K562 (cell line): ENCODE results near the gene LNPEP. TPM values are rescaled to one million over a fixed set of nuclear protein-coding genes. Genes with fewer than 3 reads are reported as not detected.

ENCODE experiments used
- ATAC-seq: fragments of 200-7000 bp; cut with Tn5 transposase; 3 replicates; pipeline ENCODE4 v1.9.1; 2020; ENCODE audit warnings: moderate library complexity
- BruUV-seq: library from RNA; stranded (reverse); fragments of 400-500 nt; replicated peaks from 2 replicates; lab custom pipeline; 2021; lab: Mats Ljungman, UMichigan
- CTCF ChIA-PET: fragments of 300-600 bp; formaldehyde crosslinking; extraction: SDS; loops from one replicate; lab custom pipeline; 2021; ENCODE audit warnings: low intra/inter-chr PET ratio; lab: Yijun Ruan, JAX
- POLR2A ChIA-PET: fragments of 300-600, 350-650 bp; sonication (Branson Sonifier 250); formaldehyde crosslinking; extraction: SDS; loops from one replicate; lab custom pipeline; 2021; ENCODE audit warnings: antibody characterized with exemption, inconsistent platforms; lab: Yijun Ruan, JAX
- DNase-seq, 4 experiments: peaks; one replicate each; pipeline versions ENCODE4 v3.0.0 to v3.0.0-alpha.2; 2011 to 2018; ENCODE audit warnings: low spot score in 3 of 4, mixed read lengths in 3 of 4; ENCODE audit errors: extremely low read depth in 1 of 4
- FAIRE-seq: peaks from 2 replicates; lab custom pipeline; 2011; peaks lifted over from hg19 to GRCh38; lab: Jason Lieb, UNC
- H2AFZ ChIP-seq: 2 replicates; pipeline ENCODE4 v1.6.0; 2011; ENCODE audit warnings: low read depth, low read length, control low read depth, inconsistent platforms
- H3K27ac ChIP-seq: fragments of 200-600 bp; 3 replicates; pipeline ENCODE4 v1.8.0; 2011; ENCODE audit warnings: low read depth, mild to moderate bottlenecking, control low read depth, inconsistent platforms, low read length, moderate library complexity, mixed read lengths; ENCODE audit errors: extremely low read depth
- H3K27me3 ChIP-seq, 2 experiments: fragments of 300-600 bp in 1 of 2; 2 replicates in 1 of 2; 3 replicates in 1 of 2; pipeline versions ENCODE4 v1.6.0 to v1.8.0; 2011; ENCODE audit warnings: inconsistent platforms in 2 of 2, low read length in 2 of 2, mild to moderate bottlenecking in 1 of 2, mixed read lengths in 1 of 2, moderate library complexity in 1 of 2; ENCODE audit not compliant: control insufficient read depth in 2 of 2, insufficient read depth in 2 of 2
- H3K36me3 ChIP-seq: fragments of 300-600 bp; 3 replicates; pipeline ENCODE4 v1.8.0; 2011; ENCODE audit warnings: mild to moderate bottlenecking, low read length, inconsistent platforms; ENCODE audit not compliant: control insufficient read depth, insufficient read depth
- H3K4me1 ChIP-seq, 2 experiments: fragments of 200-600 bp in 1 of 2; replicated peaks in 1 of 2; 2 replicates in 1 of 2; 3 replicates in 1 of 2; pipeline versions ENCODE4 v1.5.1 to v1.8.0; 2011; ENCODE audit warnings: inconsistent platforms in 2 of 2, low read length in 2 of 2, mild to moderate bottlenecking in 1 of 2, mixed read lengths in 1 of 2, moderate library complexity in 1 of 2; ENCODE audit not compliant: control insufficient read depth in 2 of 2, insufficient read depth in 2 of 2
- H3K4me2 ChIP-seq: 2 replicates; pipeline ENCODE4 v1.6.1; 2011; ENCODE audit warnings: low read length, control low read depth, inconsistent platforms, mixed read lengths; ENCODE audit not compliant: insufficient read depth
- H3K4me3 ChIP-seq: fragments of 200-600 bp; sonication (generic), shearing (Covaris generic); 2 replicates; pipeline ENCODE4 v1.5.1; 2016; ENCODE audit warnings: control low read depth, inconsistent platforms
- H3K79me2 ChIP-seq: fragments of 200-600 bp; 3 replicates; pipeline ENCODE4 v1.8.0; 2011; ENCODE audit warnings: low read length, inconsistent platforms; ENCODE audit not compliant: control insufficient read depth, insufficient read depth
- H3K9ac ChIP-seq, 2 experiments: 2 replicates each; pipeline versions ENCODE4 v1.6.0 to v1.6.1; 2011; ENCODE audit warnings: low read depth in 2 of 2, low read length in 2 of 2, control low read depth in 1 of 2, inconsistent platforms in 1 of 2, mild to moderate bottlenecking in 1 of 2, mixed read lengths in 1 of 2; ENCODE audit not compliant: insufficient read depth in 1 of 2
- H3K9me1 ChIP-seq: one replicate; pipeline ENCODE4 v1.6.0; 2011; ENCODE audit warnings: inconsistent platforms, mild to moderate bottlenecking, low read length, moderate library complexity; ENCODE audit not compliant: control insufficient read depth, insufficient read depth
- H3K9me3 ChIP-seq: replicated peaks from 2 replicates; pipeline ENCODE4 v1.5.1; 2011; ENCODE audit warnings: low read depth, low read length, inconsistent platforms; ENCODE audit not compliant: control insufficient read depth, insufficient read depth
- H4K20me1 ChIP-seq: replicated peaks from 2 replicates; pipeline ENCODE4 v1.6.1; 2011; ENCODE audit warnings: low read length, inconsistent platforms, mixed read lengths; ENCODE audit not compliant: control insufficient read depth, insufficient read depth
- MEIS2 ChIP-seq: fragments of 450-650 bp; IDR thresholded peaks from 2 replicates; pipeline ENCODE4 v1.6.1; 2014; ENCODE audit warnings: mild to moderate bottlenecking; ENCODE audit not compliant: partially characterized antibody
- NR2C2 ChIP-seq, 2 experiments: fragments of 200-800 bp in 1 of 2; sonication (Bioruptor generic) in 1 of 2; sonication (generic) in 1 of 2; formaldehyde crosslinking in 1 of 2; IDR thresholded peaks; 2 replicates each; pipeline versions ENCODE4 v1.6.1 to v1.8.0; 2016 to 2022; ENCODE audit warnings: mild to moderate bottlenecking in 1 of 2, missing compliant biosample characterization in 1 of 2, missing genetic modification characterization in 1 of 2, missing genetic modification reagents in 1 of 2
- NRF1 ChIP-seq, 2 experiments: fragments of 450-650 bp; IDR thresholded peaks in 1 of 2; conservative IDR thresholded peaks in 1 of 2; 2 replicates each; pipeline ENCODE4 v1.6.1; 2014; ENCODE audit warnings: mild to moderate bottlenecking in 2 of 2
- POLR2H ChIP-seq: IDR thresholded peaks from 2 replicates; pipeline ENCODE4 v1.6.1; 2016; ENCODE audit warnings: missing genetic modification characterization, low read depth, mild to moderate bottlenecking, control low read depth, missing compliant biosample characterization, moderate library complexity
- SRSF1 ChIP-seq: fragments of 200-400 bp; formaldehyde crosslinking; IDR thresholded peaks from 2 replicates; pipeline ENCODE4 v1.6.1; 2017; ENCODE audit warnings: mild to moderate bottlenecking, low read depth, low read length, moderate library complexity
- ZNF766 ChIP-seq: fragments of 200-800 bp; sonication (Bioruptor generic); conservative IDR thresholded peaks from 2 replicates; pipeline ENCODE4 v1.6.1; 2016; ENCODE audit warnings: missing genetic modification characterization, missing compliant biosample characterization
- WGBS: fragments of 100-300 bp; shearing (Covaris generic); methylation state at CpG from one replicate; pipeline ENCODE4 v1.1.6; 2016; ENCODE audit warnings: low coverage, mixed read lengths; ENCODE audit not compliant: insufficient coverage; ENCODE audit errors: missing lambda C conversion rate; 5-methylcytosine and 5-hydroxymethylcytosine counted together
- in situ Hi-C: fragments of 300-500 bp; cut with MboI; formaldehyde crosslinking; loops from 4 replicates; pipeline ENCODE4 v1.15.0; 2018; ENCODE audit warnings: inconsistent platforms, mixed read lengths
- intact Hi-C: fragments of 100-400 bp; cut with micrococcal nuclease; formaldehyde crosslinking; loops from 2 replicates; pipeline ENCODE4 v1.14.2; 2022
- polyA plus RNA-seq, 8 experiments: library from polyadenylated mRNA; depleted of rRNA in 4 of 8; stranded (reverse) in 5 of 8; unstranded in 3 of 8; fragments of >200 nt; fragmentation: Nextera tagmentation in 2 of 8; fragmentation: Illumina TruSeq in 1 of 8; extraction: Ambion mirVana in 2 of 8; extraction: Trizol in 1 of 8; gene quantifications; 2 replicates each; pipeline versions ENCODE4 v1.2.1 to v1.2.3, GENCODE V29; 2011 to 2014; ENCODE audit warnings: inconsistent platforms in 1 of 8, missing spikeins in 1 of 8
- total RNA-seq, 7 experiments: library from RNA; depleted of rRNA in 6 of 7; stranded (reverse); fragments of >200 nt in 6 of 7; fragmentation: Illumina TruSeq in 2 of 7; extraction: Trizol in 2 of 7; gene quantifications; 2 replicates each; pipeline versions ENCODE4 v1.2.1 to v1.2.3, GENCODE V29; 2011 to 2021; ENCODE audit warnings: low replicate concordance in 1 of 7
- TF ChIP-seq, protein P1 (sequence below): fragments of 450-650 bp; IDR thresholded peaks from 2 replicates; pipeline ENCODE4 v1.6.1; 2018; ENCODE audit warnings: mild to moderate bottlenecking, low read depth; ENCODE audit not compliant: partially characterized antibody
- TF ChIP-seq, protein P2 (sequence below): fragments of 200-800 bp; sonication (Bioruptor generic); IDR thresholded peaks from 2 replicates; pipeline ENCODE4 v1.6.1; 2017; ENCODE audit warnings: missing genetic modification characterization, missing compliant biosample characterization
- TF ChIP-seq, protein P3 (sequence below): fragments of 450-650 bp; IDR thresholded peaks from 2 replicates; pipeline ENCODE4 v1.6.1; 2016
- TF ChIP-seq, protein P4 (sequence below): sonication (generic); IDR thresholded peaks from 2 replicates; pipeline ENCODE4 v1.6.1; 2016
- TF ChIP-seq, protein P5 (sequence below): sonication (generic); formaldehyde crosslinking; IDR thresholded peaks from 2 replicates; pipeline ENCODE4 v1.8.1; 2023; ENCODE audit warnings: mild to moderate bottlenecking, missing genetic modification reagents, moderate library complexity

LNPEP gene
- total and polyA plus RNA-seq, 9 of the 15 experiments (the other 6 are each of a cell fraction or from before 2014, with no cell fraction given): 2.6 to 27.9 (median 11.2) TPM

DNA sequence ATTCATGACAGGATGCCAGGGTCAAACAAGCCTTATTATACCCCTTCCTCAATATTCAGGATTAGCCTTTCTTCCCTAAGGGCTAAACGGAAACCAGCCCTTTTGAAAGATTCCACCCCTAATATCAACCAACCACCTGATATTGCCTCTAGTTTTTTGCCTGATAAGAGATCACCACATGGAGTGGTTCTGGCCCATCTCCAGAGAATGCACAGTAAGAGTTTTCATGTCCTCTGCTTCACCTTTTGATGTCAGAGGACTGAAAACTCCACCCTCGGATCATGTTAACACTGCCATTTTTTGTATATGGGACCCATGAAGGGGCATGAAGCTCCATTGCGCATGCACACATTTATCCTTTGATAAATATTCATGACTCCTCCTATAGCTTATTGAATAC, 5.8 kb upstream of the LNPEP start (continued):
- TF ChIP-seq, protein P1, sequence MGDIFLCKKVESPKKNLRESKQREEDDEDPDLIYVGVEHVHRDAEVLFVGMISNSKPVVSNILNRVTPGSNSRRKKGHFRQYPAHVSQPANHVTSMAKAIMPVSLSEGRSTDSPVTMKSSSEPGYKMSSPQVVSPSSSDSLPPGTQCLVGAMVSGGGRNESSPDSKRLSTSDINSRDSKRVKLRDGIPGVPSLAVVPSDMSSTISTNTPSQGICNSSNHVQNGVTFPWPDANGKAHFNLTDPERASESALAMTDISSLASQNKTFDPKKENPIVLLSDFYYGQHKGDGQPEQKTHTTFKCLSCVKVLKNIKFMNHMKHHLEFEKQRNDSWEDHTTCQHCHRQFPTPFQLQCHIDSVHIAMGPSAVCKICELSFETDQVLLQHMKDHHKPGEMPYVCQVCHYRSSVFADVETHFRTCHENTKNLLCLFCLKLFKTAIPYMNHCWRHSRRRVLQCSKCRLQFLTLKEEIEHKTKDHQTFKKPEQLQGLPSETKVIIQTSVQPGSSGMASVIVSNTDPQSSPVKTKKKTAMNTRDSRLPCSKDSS: no peak

DNA sequence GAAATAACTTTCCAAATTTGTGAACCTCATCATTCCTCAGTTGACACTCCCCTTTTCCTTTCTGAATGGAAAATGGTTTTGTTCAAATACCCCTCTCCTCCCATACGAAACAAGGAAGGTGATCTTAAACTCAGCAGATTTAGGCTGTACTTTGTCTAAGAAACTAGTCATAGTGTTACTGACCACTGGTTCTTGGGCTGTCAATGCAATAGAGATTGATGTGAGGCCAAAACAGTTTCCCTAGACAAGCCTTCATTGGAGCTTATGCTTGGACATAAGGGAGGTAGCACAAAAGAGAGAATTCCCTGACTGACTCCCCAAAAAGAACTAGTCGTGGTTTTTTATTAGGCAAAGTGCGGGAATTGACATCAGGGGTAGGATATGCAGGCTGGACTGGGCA, 5.3 kb upstream of the LNPEP start:
- TF ChIP-seq SRSF1: no peak
- peak in 1 of 2 experiments; percentile 36; a peak in 1 of 4 replicates for TF ChIP-seq NRF1 (conservative IDR thresholded peaks at IDR 0.05 in 1 of 2, IDR thresholded peaks at IDR 0.05 in 1 of 2)
- peak; percentile 44 for TF ChIP-seq MEIS2
- TF ChIP-seq, protein P2, sequence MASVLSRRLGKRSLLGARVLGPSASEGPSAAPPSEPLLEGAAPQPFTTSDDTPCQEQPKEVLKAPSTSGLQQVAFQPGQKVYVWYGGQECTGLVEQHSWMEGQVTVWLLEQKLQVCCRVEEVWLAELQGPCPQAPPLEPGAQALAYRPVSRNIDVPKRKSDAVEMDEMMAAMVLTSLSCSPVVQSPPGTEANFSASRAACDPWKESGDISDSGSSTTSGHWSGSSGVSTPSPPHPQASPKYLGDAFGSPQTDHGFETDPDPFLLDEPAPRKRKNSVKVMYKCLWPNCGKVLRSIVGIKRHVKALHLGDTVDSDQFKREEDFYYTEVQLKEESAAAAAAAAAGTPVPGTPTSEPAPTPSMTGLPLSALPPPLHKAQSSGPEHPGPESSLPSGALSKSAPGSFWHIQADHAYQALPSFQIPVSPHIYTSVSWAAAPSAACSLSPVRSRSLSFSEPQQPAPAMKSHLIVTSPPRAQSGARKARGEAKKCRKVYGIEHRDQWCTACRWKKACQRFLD (CRISPR knock-in tag): peak; percentile 35; the same call in 1 of the 2 replicates
- TF ChIP-seq POLR2H (tag): no peak
- TF ChIP-seq, protein P3, sequence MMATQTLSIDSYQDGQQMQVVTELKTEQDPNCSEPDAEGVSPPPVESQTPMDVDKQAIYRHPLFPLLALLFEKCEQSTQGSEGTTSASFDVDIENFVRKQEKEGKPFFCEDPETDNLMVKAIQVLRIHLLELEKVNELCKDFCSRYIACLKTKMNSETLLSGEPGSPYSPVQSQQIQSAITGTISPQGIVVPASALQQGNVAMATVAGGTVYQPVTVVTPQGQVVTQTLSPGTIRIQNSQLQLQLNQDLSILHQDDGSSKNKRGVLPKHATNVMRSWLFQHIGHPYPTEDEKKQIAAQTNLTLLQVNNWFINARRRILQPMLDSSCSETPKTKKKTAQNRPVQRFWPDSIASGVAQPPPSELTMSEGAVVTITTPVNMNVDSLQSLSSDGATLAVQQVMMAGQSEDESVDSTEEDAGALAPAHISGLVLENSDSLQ: peak; percentile 62
- TF ChIP-seq ZNF766 (CRISPR knock-in tag): no peak; the same call in 1 of the 2 replicates
- TF ChIP-seq, protein P4, sequence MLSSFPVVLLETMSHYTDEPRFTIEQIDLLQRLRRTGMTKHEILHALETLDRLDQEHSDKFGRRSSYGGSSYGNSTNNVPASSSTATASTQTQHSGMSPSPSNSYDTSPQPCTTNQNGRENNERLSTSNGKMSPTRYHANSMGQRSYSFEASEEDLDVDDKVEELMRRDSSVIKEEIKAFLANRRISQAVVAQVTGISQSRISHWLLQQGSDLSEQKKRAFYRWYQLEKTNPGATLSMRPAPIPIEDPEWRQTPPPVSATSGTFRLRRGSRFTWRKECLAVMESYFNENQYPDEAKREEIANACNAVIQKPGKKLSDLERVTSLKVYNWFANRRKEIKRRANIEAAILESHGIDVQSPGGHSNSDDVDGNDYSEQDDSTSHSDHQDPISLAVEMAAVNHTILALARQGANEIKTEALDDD: peak; percentile 84
- TF ChIP-seq, protein P5, sequence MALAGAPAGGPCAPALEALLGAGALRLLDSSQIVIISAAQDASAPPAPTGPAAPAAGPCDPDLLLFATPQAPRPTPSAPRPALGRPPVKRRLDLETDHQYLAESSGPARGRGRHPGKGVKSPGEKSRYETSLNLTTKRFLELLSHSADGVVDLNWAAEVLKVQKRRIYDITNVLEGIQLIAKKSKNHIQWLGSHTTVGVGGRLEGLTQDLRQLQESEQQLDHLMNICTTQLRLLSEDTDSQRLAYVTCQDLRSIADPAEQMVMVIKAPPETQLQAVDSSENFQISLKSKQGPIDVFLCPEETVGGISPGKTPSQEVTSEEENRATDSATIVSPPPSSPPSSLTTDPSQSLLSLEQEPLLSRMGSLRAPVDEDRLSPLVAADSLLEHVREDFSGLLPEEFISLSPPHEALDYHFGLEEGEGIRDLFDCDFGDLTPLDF: 0 out of 2 replicates have a peak, but pooled peaks have one; percentile 31
- no peak for TF ChIP-seq NR2C2 (CRISPR knock-in tag; IDR thresholded peaks at IDR 0.05)
- 0 out of 2 replicates have a peak, but pooled peaks have one; percentile 9 for TF ChIP-seq NR2C2 (tag; IDR thresholded peaks at IDR 0.05)
- no peak for DNase-seq
- 67% methylated on average over 3 of the region's 3 CpGs for WGBS
- Histone ChIP-seq H3K27ac (peak overlapping the region; percentile 76), H4K20me1 (no peaks in the 10 kb centered on the region), H3K79me2 (peaks cover 8% of the 10 kb centered on the region; the same call in 2 of the 3 replicates), H3K9me3 (no peaks in the 10 kb centered on the region), H3K27me3 (no peaks in the 10 kb centered on the region), H3K4me2 (peak overlapping the region; percentile 37; the same call in 1 of the 2 replicates), H3K36me3 (no peaks in the 10 kb centered on the region), H3K4me1 (peaks cover 32 to 54% of the 10 kb centered on the region in 2 experiments), H3K4me3 (no peak overlapping the region), H3K9me1 (no peaks in the 10 kb centered on the region), H3K9ac (peak overlapping the region in 1 of 2 experiments; percentile 42; a peak in 2 of 4 replicates), H2AFZ (peak overlapping the region; percentile 87)
- CTCF ChIA-PET: no interaction called here
- in situ Hi-C loops (no loop called here), intact Hi-C loops (loop anchor here (10.0 kb wide), 2 partner anchors 1216 to 1994 kb away; partner anchors contain the start of gene CHD1)
- no TSS peak for BruUV-seq
- POLR2A ChIA-PET: no interaction called here
- no peak for FAIRE-seq
- ATAC-seq: no peak
